Psoas muscle (tissue), 8 donors: ENCODE measurements around the gene EIF5B. TPM values are rescaled to one million over a fixed set of nuclear protein-coding genes. Genes with fewer than 3 reads are reported as not detected.
A peak's percentile ranks its signal among the peaks of the same experiment; 100 is the strongest.

ENCODE experiments used
- ATAC-seq, 4 donors: fragments of 200-7000 bp; cut with Tn5 transposase; one replicate each; pipeline ENCODE4 v1.9.1; 2020; ENCODE audit warnings: moderate library complexity in 3 of 4, mild to moderate bottlenecking in 2 of 4
- DNase-seq, 2 donors: peaks; one replicate each; pipeline ENCODE4 v3.0.0-alpha.2; 2020
- H3K27ac ChIP-seq: fragments of 200-600 bp; one replicate; pipeline ENCODE4 v1.8.0; 2022
- H3K27me3 ChIP-seq, 3 donors: fragments of 200-600 bp in 1 of 3; one replicate each; pipeline versions ENCODE4 v1.6.1 to v1.8.0; 2013 to 2022; ENCODE audit warnings: low read length in 2 of 3, mild to moderate bottlenecking in 2 of 3, moderate library complexity in 1 of 3; ENCODE audit not compliant: insufficient read depth in 3 of 3
- H3K36me3 ChIP-seq, 2 donors: fragments of 200-600 bp in 1 of 2; one replicate each; pipeline versions ENCODE4 v1.6.1 to v1.8.0; 2013 to 2022; ENCODE audit warnings: low read depth in 1 of 2, mild to moderate bottlenecking in 1 of 2, moderate library complexity in 1 of 2; ENCODE audit not compliant: insufficient read depth in 1 of 2
- H3K4me1 ChIP-seq: fragments of 200-600 bp; one replicate; pipeline ENCODE4 v1.8.0; 2022
- H3K4me3 ChIP-seq: fragments of 200-600 bp; one replicate; pipeline ENCODE4 v1.8.0; 2022; ENCODE audit warnings: mild to moderate bottlenecking
- H3K9me3 ChIP-seq: fragments of 200-600 bp; one replicate; pipeline ENCODE4 v1.8.0; 2022
- CTCF ChIP-seq: fragments of 200-600 bp; IDR thresholded peaks from one replicate; pipeline ENCODE4 v1.8.0; 2022; ENCODE audit warnings: antibody characterized with exemption
- WGBS, 3 donors: extraction: QIAGEN DNeasy Blood & Tissue Kit; methylation state at CpG; one replicate each; pipeline versions ENCODE4 v1.1.6 to v1.1.7; 2013; 5-methylcytosine and 5-hydroxymethylcytosine counted together
- intact Hi-C, 2 donors: fragments of 100-400 bp; cut with DNase I; formaldehyde crosslinking; loops; one replicate each; pipeline versions ENCODE4 v1.11.0 to v1.14.2; 2022
- polyA plus RNA-seq, 3 donors: library from polyadenylated mRNA; stranded (reverse); fragments of 200-250 nt; gene quantifications; one replicate each; pipeline ENCODE4 v1.2.3, GENCODE V29; 2013
- total RNA-seq, 4 donors: library from RNA; stranded (reverse); fragmentation: NEBNext Ultra II Directional in 2 of 4; extraction: Animal tissue kit (Norgen Biotek cat#: 25700) in 2 of 4; gene quantifications; one replicate each; pipeline versions ENCODE4 v1.2.1 to v1.2.4, GENCODE V29; 2021 to 2023
- donor health status: healthy with polysubstance abuse.
- donor health status: DM: no; HTN: no; CAD: no; lungs with moderate emphysema.
- donor health status: Bipolar disorder and iron deficiency.
- donor health status: healthy.
- donor health status: DM: yes; HTN: yes; CAD: no.
- donor health status: DM: no; HTN: no; CAD: no.
- donor health status: DM: no; HTN: no; CAD: no.
- donor health status: DM: yes; HTN: yes; CAD: no.

The EIF5B gene
- total and polyA plus RNA-seq, 7 donors: 54.2 to 117 (median 81.0) TPM

GRCh38 chr2:99442837-99443236, 105.6 kb downstream of the EIF5B start:
- H3K4me3 ChIP-seq: no peak overlapping the region
- H3K36me3 ChIP-seq: peaks cover 0 to 44% of the 10 kb centered on the region in 2 donors
- DNase-seq (no peak), ATAC-seq (peak in 1 of 4 donors; percentile 58)
- no peaks in the 10 kb centered on the region for H3K9me3 ChIP-seq
- H3K27me3 ChIP-seq: no peaks in the 10 kb centered on the region
- peak; percentile 10 for TF ChIP-seq CTCF
- H3K27ac ChIP-seq: no peak overlapping the region
- 71 to 86% (median 71%) methylated on average over 1 of the region's 1 CpG for WGBS, 3 donors
- intact Hi-C loops: loop anchor here in 1 of 2 donors (5.0 kb wide), 2 partner anchors 34 to 49 kb away; partner anchors contain the start of gene REV1
- peaks cover 5% of the 10 kb centered on the region for H3K4me1 ChIP-seq

GRCh38 chr2:99444222-99444621, 107.0 kb downstream of the EIF5B start:
- H3K4me3 ChIP-seq: no peak overlapping the region
- H3K27me3 ChIP-seq: no peaks in the 10 kb centered on the region
- H3K4me1 ChIP-seq: peaks cover 15% of the 10 kb centered on the region
- DNase-seq (no peak), ATAC-seq (no peak)
- no peaks in the 10 kb centered on the region for H3K9me3 ChIP-seq
- WGBS, 3 donors: 90 to 97% (median 93%) methylated on average over 2 of the region's 2 CpGs
- H3K36me3 ChIP-seq: peaks cover 0 to 45% of the 10 kb centered on the region in 2 donors
- TF ChIP-seq CTCF: no peak
- intact Hi-C loops: loop anchor here in 1 of 2 donors (5.0 kb wide), 2 partner anchors 33 to 48 kb away; partner anchors contain the start of gene REV1
- H3K27ac ChIP-seq: no peak overlapping the region

GRCh38 chr2:99445065-99445464, 107.9 kb downstream of the EIF5B start:
- no peak for TF ChIP-seq CTCF
- no peak for ATAC-seq
- peaks cover 0 to 46% of the 10 kb centered on the region in 2 donors for H3K36me3 ChIP-seq

GRCh38 chr2:99448556-99448955, 111.4 kb downstream of the EIF5B start:
- ATAC-seq: peak in 3 of 4 donors; percentile 46 to 71 (median 59)
- Histone ChIP-seq H3K9me3 (no peaks in the 10 kb centered on the region), H3K4me1 (peaks cover 39% of the 10 kb centered on the region), H3K36me3 (peaks cover 0 to 51% of the 10 kb centered on the region in 2 donors), H3K27ac (no peak overlapping the region), H3K27me3 (no peaks in the 10 kb centered on the region), H3K4me3 (no peak overlapping the region)
- WGBS, 3 donors: 51 to 63% (median 57%) methylated on average over 2 of the region's 2 CpGs
- no peak for TF ChIP-seq CTCF
- no peak for DNase-seq
- intact Hi-C loops: no loop called here

More at GRCh38 chr2:99445065-99445464, 107.9 kb downstream of the EIF5B start:
- no peaks in the 10 kb centered on the region for H3K27me3 ChIP-seq
- H3K4me3 ChIP-seq: no peak overlapping the region
- no peaks in the 10 kb centered on the region for H3K9me3 ChIP-seq
- 62 to 68% (median 64%) methylated on average over 4 of the region's 4 CpGs for WGBS, 3 donors
- intact Hi-C loops: no loop called here
- H3K4me1 ChIP-seq: peaks cover 22% of the 10 kb centered on the region
- no peak for DNase-seq
- no peak overlapping the region for H3K27ac ChIP-seq

GRCh38 chr2:99450199-99450598, 113.0 kb downstream of the EIF5B start:
- Histone ChIP-seq H3K36me3 (peaks cover 0 to 64% of the 10 kb centered on the region in 2 donors), H3K4me3 (no peak overlapping the region), H3K27ac (no peak overlapping the region), H3K4me1 (peaks cover 39% of the 10 kb centered on the region), H3K27me3 (no peaks in the 10 kb centered on the region), H3K9me3 (no peaks in the 10 kb centered on the region)
- no peak for TF ChIP-seq CTCF
- ATAC-seq: peak in 2 of 4 donors; percentile 42 to 63
- intact Hi-C loops: no loop called here
- 65 to 75% (median 68%) methylated on average over 1 of the region's 1 CpG for WGBS, 3 donors
- no peak for DNase-seq
